Endothelial cell of umbilical vein (primary cell): Measurements from ENCODE around the gene LY9. TPM values are rescaled to one million over a fixed set of nuclear protein-coding genes. Genes with fewer than 3 reads are reported as not detected.

ENCODE experiments used
- BruUV-seq: library from RNA; stranded (reverse); fragments of 400-500 nt; replicated peaks from 2 replicates; lab custom pipeline; 2021; lab: Mats Ljungman, UMichigan
- CTCF ChIA-PET: fragments of 300-600, 350-600 bp; sonication (Branson Sonifier 250); formaldehyde crosslinking; loops from one replicate; lab custom pipeline; 2021; ENCODE audit warnings: antibody characterized with exemption, inconsistent platforms; lab: Charles Lee
- POLR2A ChIA-PET: fragments of 300-600, 350-600 bp; sonication (Branson Sonifier 250); formaldehyde crosslinking; loops from one replicate; lab custom pipeline; 2021; ENCODE audit warnings: antibody characterized with exemption, inconsistent platforms; lab: Charles Lee
- DNase-seq: peaks from one replicate; pipeline ENCODE4 v3.0.0-alpha.2; 2011; ENCODE audit warnings: low read depth, low spot score
- FAIRE-seq: peaks from 2 replicates; lab custom pipeline; 2011; peaks lifted over from hg19 to GRCh38; lab: Jason Lieb, UNC
- H2AFZ ChIP-seq: 2 replicates; pipeline ENCODE4 v1.6.0; 2012; ENCODE audit warnings: low read depth, low read length, control low read depth, inconsistent platforms
- H3K27ac ChIP-seq: 2 replicates; pipeline ENCODE4 v1.5.1; 2011; ENCODE audit warnings: low read depth, mild to moderate bottlenecking, control low read depth, low read length, moderate library complexity; ENCODE audit not compliant: insufficient read depth
- H3K27me3 ChIP-seq, 2 experiments: 2 replicates each; pipeline versions ENCODE4 v1.6.0 to v1.6.1; 2011; ENCODE audit warnings: low read length in 2 of 2, mixed read lengths in 1 of 2; ENCODE audit not compliant: control insufficient read depth in 2 of 2, insufficient read depth in 2 of 2
- H3K36me3 ChIP-seq, 2 experiments: 2 replicates in 1 of 2; 3 replicates in 1 of 2; pipeline ENCODE4 v1.5.1; 2011; ENCODE audit warnings: low read length in 2 of 2, mild to moderate bottlenecking in 1 of 2, moderate library complexity in 1 of 2; ENCODE audit not compliant: control insufficient read depth in 2 of 2, insufficient read depth in 2 of 2; ENCODE audit errors: extremely low read depth in 1 of 2
- H3K4me1 ChIP-seq: 3 replicates; pipeline ENCODE4 v1.5.1; 2011; ENCODE audit warnings: mild to moderate bottlenecking, low read length; ENCODE audit not compliant: control insufficient read depth, insufficient read depth; ENCODE audit errors: extremely low read depth
- H3K4me2 ChIP-seq: 2 replicates; pipeline ENCODE4 v1.6.1; 2011; ENCODE audit warnings: low read length, control low read depth, mixed read lengths; ENCODE audit not compliant: insufficient read depth
- H3K4me3 ChIP-seq, 3 experiments: fragments of 200-600 bp in 1 of 3; sonication (generic), shearing (Covaris generic) in 1 of 3; replicated peaks in 1 of 3; 2 replicates each; pipeline ENCODE4 v1.5.1; 2011 to 2016; ENCODE audit warnings: control low read depth in 3 of 3, low read length in 3 of 3, mild to moderate bottlenecking in 2 of 3, inconsistent platforms in 1 of 3, low read depth in 1 of 3, moderate library complexity in 1 of 3; ENCODE audit not compliant: insufficient read depth in 1 of 3
- H3K79me2 ChIP-seq: 2 replicates; pipeline ENCODE4 v1.6.0; 2012; ENCODE audit warnings: low read length, inconsistent platforms; ENCODE audit not compliant: control insufficient read depth, insufficient read depth
- H3K9ac ChIP-seq: replicated peaks from 2 replicates; pipeline ENCODE3; 2011; ENCODE audit warnings: low read length, control low read depth; ENCODE audit not compliant: insufficient read depth; ENCODE audit errors: extremely low read depth
- H3K9me1 ChIP-seq: replicated peaks from 3 replicates; pipeline ENCODE4 v1.6.0; 2011; ENCODE audit warnings: mild to moderate bottlenecking, low read length; ENCODE audit not compliant: control insufficient read depth, insufficient read depth; ENCODE audit errors: extremely low read depth
- H3K9me3 ChIP-seq: replicated peaks from 2 replicates; pipeline ENCODE4 v1.5.1; 2012; ENCODE audit warnings: low read length, inconsistent platforms; ENCODE audit not compliant: control insufficient read depth, insufficient read depth
- H4K20me1 ChIP-seq: replicated peaks from 2 replicates; pipeline ENCODE3; 2011; ENCODE audit warnings: mild to moderate bottlenecking, low read length; ENCODE audit not compliant: control insufficient read depth, insufficient read depth; ENCODE audit errors: extremely low read depth
- EZH2 ChIP-seq: IDR thresholded peaks from 2 replicates; pipeline ENCODE4 v1.6.1; 2012; ENCODE audit warnings: borderline replicate concordance, low read depth, mild to moderate bottlenecking, moderate library complexity, low read length, inconsistent platforms; ENCODE audit not compliant: severe bottlenecking
- FOS ChIP-seq: IDR thresholded peaks from 2 replicates; pipeline ENCODE4 v1.6.1; 2011; ENCODE audit warnings: mild to moderate bottlenecking, low read length, moderate library complexity, borderline replicate concordance; ENCODE audit not compliant: insufficient read depth
- GATA2 ChIP-seq: IDR thresholded peaks from 2 replicates; pipeline ENCODE4 v1.7.0; 2011; ENCODE audit warnings: low read depth, mild to moderate bottlenecking, moderate library complexity, mixed read lengths, low read length; ENCODE audit not compliant: insufficient read length, insufficient read depth
- JUN ChIP-seq: IDR thresholded peaks from 2 replicates; pipeline ENCODE4 v1.6.1; 2011; ENCODE audit warnings: borderline replicate concordance, low read depth; ENCODE audit not compliant: insufficient read length, insufficient read depth
- MYC ChIP-seq: IDR thresholded peaks from one replicate; pipeline ENCODE4 v1.6.1; 2011; ENCODE audit warnings: mild to moderate bottlenecking, low read depth, low read length
- POLR2A ChIP-seq: IDR thresholded peaks from 2 replicates; pipeline ENCODE4 v1.6.1; 2012; ENCODE audit warnings: low read depth, mild to moderate bottlenecking, control low read depth, low read length
- POLR2AphosphoS5 ChIP-seq: IDR thresholded peaks from 2 replicates; pipeline ENCODE4 v1.6.1; 2012; ENCODE audit warnings: low read depth, mild to moderate bottlenecking, control low read depth, low read length, moderate library complexity; ENCODE audit not compliant: insufficient read depth
- dilution Hi-C: fragments of 300-500 bp; cut with MboI; formaldehyde crosslinking; loops from one replicate; pipeline ENCODE4 v1.15.0; 2019; ENCODE audit warnings: low sequenced_read_pairs; ENCODE audit not compliant: extremely low pct_ligation_motif_present
- intact Hi-C: fragments of 100-400 bp; cut with micrococcal nuclease; formaldehyde crosslinking; loops from one replicate; pipeline ENCODE4 v1.10.0; 2022
- polyA plus RNA-seq, 4 experiments: library from polyadenylated mRNA; depleted of rRNA in 3 of 4; stranded (reverse) in 3 of 4; unstranded in 1 of 4; fragments of >200 nt; gene quantifications; 2 replicates each; pipeline versions ENCODE4 v1.2.1 to v1.2.3, GENCODE V29; 2011 to 2012; ENCODE audit warnings: missing spikeins in 1 of 4
- total RNA-seq: library from RNA; stranded (reverse); gene quantifications from 2 replicates; pipeline ENCODE4 v1.2.3, GENCODE V29; 2021
- TF ChIP-seq, protein P1 (sequence below): IDR thresholded peaks from 2 replicates; pipeline ENCODE4 v1.6.1; 2011; ENCODE audit not compliant: insufficient read depth, insufficient read length
- TF ChIP-seq, protein P2 (sequence below), 2 donors: IDR thresholded peaks; 1 replicate in 1 of 2; 2 replicates in 1 of 2; pipeline ENCODE4 v1.5.1; 2011; ENCODE audit warnings: low read length in 2 of 2, mild to moderate bottlenecking in 2 of 2, moderate library complexity in 2 of 2, control low read depth in 1 of 2, inconsistent platforms in 1 of 2, low read depth in 1 of 2; ENCODE audit not compliant: insufficient read depth in 1 of 2; ENCODE audit errors: extremely low read depth in 1 of 2

The LY9 gene
- total and polyA plus RNA-seq, 2 donors (not counting 3 experiments of a cell fraction or from before 2014, with no cell fraction given), result not detected

DNA sequence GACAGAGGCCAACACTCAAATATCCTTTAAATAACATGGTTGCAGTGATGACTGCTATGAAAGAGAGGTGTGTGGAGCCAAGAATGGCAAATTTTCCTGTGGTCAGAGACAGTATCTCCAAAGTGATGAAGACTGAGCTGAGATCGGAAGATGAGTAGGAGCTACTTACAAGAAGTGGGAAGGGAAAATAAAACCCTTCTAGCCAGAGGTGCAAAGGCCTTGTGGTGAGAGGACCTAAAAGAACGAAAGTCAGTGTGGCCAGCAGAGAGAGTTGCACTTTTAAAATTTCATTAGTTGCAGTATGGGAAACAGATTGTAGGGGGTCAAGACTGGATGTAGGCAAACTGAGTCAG is 39.1 kb upstream of the LY9 start:
- no peaks in the 10 kb centered on the region for H3K79me2 ChIP-seq
- FAIRE-seq (no peak), DNase-seq (no peak)
- no peak overlapping the region for H3K4me3 ChIP-seq
- POLR2A ChIA-PET, result no interaction called here
- no peaks in the 10 kb centered on the region for H3K4me1 ChIP-seq
- intact Hi-C loops, result no loop called here
- no peaks in the 10 kb centered on the region for H4K20me1 ChIP-seq
- no peak overlapping the region for H3K9ac ChIP-seq
- no TSS peak for BruUV-seq
- no peaks in the 10 kb centered on the region for H3K36me3 ChIP-seq
- CTCF ChIA-PET, result no interaction called here
- TF ChIP-seq, protein P1, sequence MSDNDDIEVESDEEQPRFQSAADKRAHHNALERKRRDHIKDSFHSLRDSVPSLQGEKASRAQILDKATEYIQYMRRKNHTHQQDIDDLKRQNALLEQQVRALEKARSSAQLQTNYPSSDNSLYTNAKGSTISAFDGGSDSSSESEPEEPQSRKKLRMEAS, result no peak
- no peak for TF ChIP-seq MYC
- no peak for TF ChIP-seq JUN
- TF ChIP-seq, protein P2, sequence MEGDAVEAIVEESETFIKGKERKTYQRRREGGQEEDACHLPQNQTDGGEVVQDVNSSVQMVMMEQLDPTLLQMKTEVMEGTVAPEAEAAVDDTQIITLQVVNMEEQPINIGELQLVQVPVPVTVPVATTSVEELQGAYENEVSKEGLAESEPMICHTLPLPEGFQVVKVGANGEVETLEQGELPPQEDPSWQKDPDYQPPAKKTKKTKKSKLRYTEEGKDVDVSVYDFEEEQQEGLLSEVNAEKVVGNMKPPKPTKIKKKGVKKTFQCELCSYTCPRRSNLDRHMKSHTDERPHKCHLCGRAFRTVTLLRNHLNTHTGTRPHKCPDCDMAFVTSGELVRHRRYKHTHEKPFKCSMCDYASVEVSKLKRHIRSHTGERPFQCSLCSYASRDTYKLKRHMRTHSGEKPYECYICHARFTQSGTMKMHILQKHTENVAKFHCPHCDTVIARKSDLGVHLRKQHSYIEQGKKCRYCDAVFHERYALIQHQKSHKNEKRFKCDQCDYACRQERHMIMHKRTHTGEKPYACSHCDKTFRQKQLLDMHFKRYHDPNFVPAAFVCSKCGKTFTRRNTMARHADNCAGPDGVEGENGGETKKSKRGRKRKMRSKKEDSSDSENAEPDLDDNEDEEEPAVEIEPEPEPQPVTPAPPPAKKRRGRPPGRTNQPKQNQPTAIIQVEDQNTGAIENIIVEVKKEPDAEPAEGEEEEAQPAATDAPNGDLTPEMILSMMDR (IDR thresholded peaks at IDR 0.05; ENCODE audit: extremely low read depth in 1 of 2, insufficient read depth in 1 of 2, low read depth in 1 of 2, low read length in 2 of 2), result no peak
- TF ChIP-seq FOS, result no peak
- no peak for TF ChIP-seq POLR2AphosphoS5
- no peak for TF ChIP-seq EZH2
- no peak for TF ChIP-seq GATA2
- no peak for TF ChIP-seq POLR2A
- peaks cover 0 to 7% of the 10 kb centered on the region in 2 experiments for H3K27me3 ChIP-seq
- dilution Hi-C loops, result no loop called here
- no peaks in the 10 kb centered on the region for H3K9me3 ChIP-seq
- no peaks in the 10 kb centered on the region for H3K9me1 ChIP-seq
- H3K4me2 ChIP-seq, result no peak overlapping the region
- no peak overlapping the region for H2AFZ ChIP-seq
- no peak overlapping the region for H3K27ac ChIP-seq
